Keratinocyte (primary cell): Measurements from ENCODE around the gene TSHZ3. TPM values are rescaled to one million over a fixed set of nuclear protein-coding genes. Genes with fewer than 3 reads are reported as not detected.

Experiments used
- DNase-seq: peaks from one replicate; pipeline ENCODE4 v3.0.0-alpha.2; 2011; ENCODE audit warnings: low read depth, missing footprints, low spot score
- FAIRE-seq: peaks from 2 replicates; lab custom pipeline; 2011; peaks lifted over from hg19 to GRCh38; lab: Jason Lieb, UNC
- H2AFZ ChIP-seq: 2 replicates; pipeline ENCODE4 v1.6.0; 2012; ENCODE audit warnings: low read length, control low read depth, inconsistent platforms; ENCODE audit not compliant: control insufficient read depth
- H3K27ac ChIP-seq: 2 replicates; pipeline ENCODE4 v1.5.1; 2011; ENCODE audit warnings: low read length; ENCODE audit not compliant: control insufficient read depth, insufficient read depth
- H3K27me3 ChIP-seq: 3 replicates; pipeline ENCODE4 v1.6.0; 2011; ENCODE audit warnings: low read length; ENCODE audit not compliant: control insufficient read depth, insufficient read depth; ENCODE audit errors: extremely low read depth
- H3K36me3 ChIP-seq, 2 experiments: 2 replicates in 1 of 2; 3 replicates in 1 of 2; pipeline ENCODE4 v1.5.1; 2011; ENCODE audit warnings: low read length in 2 of 2, mild to moderate bottlenecking in 1 of 2; ENCODE audit not compliant: control insufficient read depth in 2 of 2, insufficient read depth in 2 of 2; ENCODE audit errors: extremely low read depth in 1 of 2
- H3K4me1 ChIP-seq: 3 replicates; pipeline ENCODE4 v1.5.1; 2011; ENCODE audit warnings: low read length; ENCODE audit not compliant: control insufficient read depth, insufficient read depth; ENCODE audit errors: extremely low read depth
- H3K4me2 ChIP-seq: 3 replicates; pipeline ENCODE4 v1.6.0; 2011; ENCODE audit warnings: low read depth, low read length; ENCODE audit not compliant: control insufficient read depth, insufficient read depth; ENCODE audit errors: extremely low read depth
- H3K4me3 ChIP-seq, 3 experiments: fragments of 200-600 bp in 1 of 3; sonication (generic) in 1 of 3; 2 replicates in 2 of 3; 3 replicates in 1 of 3; pipeline ENCODE4 v1.5.1; 2011 to 2016; ENCODE audit warnings: low read length in 3 of 3, mild to moderate bottlenecking in 3 of 3, control low read depth in 2 of 3, inconsistent platforms in 1 of 3, low read depth in 1 of 3, mixed read lengths in 1 of 3, mixed run types in 1 of 3, moderate library complexity in 1 of 3; ENCODE audit not compliant: control insufficient read depth in 2 of 3, insufficient read depth in 2 of 3; ENCODE audit errors: extremely low read depth in 1 of 3
- H3K79me2 ChIP-seq: 2 replicates; pipeline ENCODE4 v1.6.0; 2012; ENCODE audit warnings: low read length; ENCODE audit not compliant: control insufficient read depth, insufficient read depth
- H3K9ac ChIP-seq: 3 replicates; pipeline ENCODE4 v1.6.0; 2011; ENCODE audit warnings: low read length; ENCODE audit not compliant: control insufficient read depth, insufficient read depth; ENCODE audit errors: extremely low read depth
- H3K9me1 ChIP-seq: 3 replicates; pipeline ENCODE4 v1.6.0; 2011; ENCODE audit warnings: low read length; ENCODE audit not compliant: control insufficient read depth, insufficient read depth; ENCODE audit errors: extremely low read depth
- H3K9me3 ChIP-seq: 2 replicates; pipeline ENCODE4 v1.5.1; 2012; ENCODE audit warnings: low read depth, low read length; ENCODE audit not compliant: control insufficient read depth
- H4K20me1 ChIP-seq: 3 replicates; pipeline ENCODE4 v1.6.0; 2011; ENCODE audit warnings: low read length; ENCODE audit not compliant: control insufficient read depth, insufficient read depth; ENCODE audit errors: extremely low read depth
- CTCF ChIP-seq, 3 experiments: IDR thresholded peaks in 1 of 3; conservative IDR thresholded peaks in 1 of 3; optimal IDR thresholded peaks in 1 of 3; 2 replicates in 2 of 3; 3 replicates in 1 of 3; pipeline versions ENCODE3 to v1.5.1; 2011; ENCODE audit warnings: low read length in 3 of 3, mild to moderate bottlenecking in 3 of 3, moderate library complexity in 2 of 3, control low read depth in 1 of 3, inconsistent platforms in 1 of 3; ENCODE audit not compliant: insufficient read depth in 2 of 3; ENCODE audit errors: extremely low read depth in 1 of 3
- EZH2 ChIP-seq: IDR thresholded peaks from one replicate; pipeline ENCODE4 v1.6.1; 2012; ENCODE audit warnings: inconsistent platforms, mild to moderate bottlenecking, low read length, moderate library complexity
- dilution Hi-C: fragments of 300-500 bp; cut with MboI; formaldehyde crosslinking; loops from one replicate; pipeline ENCODE4 v1.7.0; 2020; ENCODE audit warnings: low sequenced_read_pairs; ENCODE audit not compliant: extremely low pct_ligation_motif_present
- polyA plus RNA-seq, 5 experiments: library from polyadenylated mRNA; depleted of rRNA in 3 of 5; stranded (reverse) in 3 of 5; stranded (forward) in 1 of 5; unstranded in 1 of 5; fragments of >200 nt; gene quantifications; 1 replicate in 1 of 5; 2 replicates in 3 of 5; 3 replicates in 1 of 5; pipeline versions ENCODE4 v1.2.1 to v1.2.3, GENCODE V29; 2011 to 2012; ENCODE audit warnings: missing spikeins in 2 of 5, low read depth in 1 of 5, low replicate concordance in 1 of 5

Gene TSHZ3
- polyA plus RNA-seq, 1 donor (not counting 4 experiments of a cell fraction or from before 2014, with no cell fraction given) = 3.6 TPM

GRCh38 chr19:31353833-31354232 is 4.6 kb upstream of the TSHZ3 start:
- H3K9ac ChIP-seq = no peak overlapping the region
- FAIRE-seq (no peak), DNase-seq (no peak)
- peaks cover 50% of the 10 kb centered on the region for H3K27me3 ChIP-seq
- H3K9me1 ChIP-seq = no peaks in the 10 kb centered on the region
- H4K20me1 ChIP-seq = no peaks in the 10 kb centered on the region
- no peaks in the 10 kb centered on the region for H3K9me3 ChIP-seq
- H3K36me3 ChIP-seq = no peaks in the 10 kb centered on the region
- TF ChIP-seq CTCF (optimal IDR thresholded peaks at IDR 0.05 in 1 of 3, IDR thresholded peaks at IDR 0.05 in 1 of 3, conservative IDR thresholded peaks at IDR 0.05 in 1 of 3; ENCODE audit: extremely low read depth in 1 of 3, insufficient read depth in 2 of 3, low read length in 3 of 3) (peak in 1 of 3 experiments; percentile 54), EZH2 (peak; percentile 37)
- no peak overlapping the region for H2AFZ ChIP-seq
- no peak overlapping the region for H3K27ac ChIP-seq
- no peaks in the 10 kb centered on the region for H3K79me2 ChIP-seq
- H3K4me2 ChIP-seq = peak overlapping the region; percentile 70
- peaks cover 27% of the 10 kb centered on the region for H3K4me1 ChIP-seq
- dilution Hi-C loops = no loop called here
- H3K4me3 ChIP-seq = no peak overlapping the region

DNA sequence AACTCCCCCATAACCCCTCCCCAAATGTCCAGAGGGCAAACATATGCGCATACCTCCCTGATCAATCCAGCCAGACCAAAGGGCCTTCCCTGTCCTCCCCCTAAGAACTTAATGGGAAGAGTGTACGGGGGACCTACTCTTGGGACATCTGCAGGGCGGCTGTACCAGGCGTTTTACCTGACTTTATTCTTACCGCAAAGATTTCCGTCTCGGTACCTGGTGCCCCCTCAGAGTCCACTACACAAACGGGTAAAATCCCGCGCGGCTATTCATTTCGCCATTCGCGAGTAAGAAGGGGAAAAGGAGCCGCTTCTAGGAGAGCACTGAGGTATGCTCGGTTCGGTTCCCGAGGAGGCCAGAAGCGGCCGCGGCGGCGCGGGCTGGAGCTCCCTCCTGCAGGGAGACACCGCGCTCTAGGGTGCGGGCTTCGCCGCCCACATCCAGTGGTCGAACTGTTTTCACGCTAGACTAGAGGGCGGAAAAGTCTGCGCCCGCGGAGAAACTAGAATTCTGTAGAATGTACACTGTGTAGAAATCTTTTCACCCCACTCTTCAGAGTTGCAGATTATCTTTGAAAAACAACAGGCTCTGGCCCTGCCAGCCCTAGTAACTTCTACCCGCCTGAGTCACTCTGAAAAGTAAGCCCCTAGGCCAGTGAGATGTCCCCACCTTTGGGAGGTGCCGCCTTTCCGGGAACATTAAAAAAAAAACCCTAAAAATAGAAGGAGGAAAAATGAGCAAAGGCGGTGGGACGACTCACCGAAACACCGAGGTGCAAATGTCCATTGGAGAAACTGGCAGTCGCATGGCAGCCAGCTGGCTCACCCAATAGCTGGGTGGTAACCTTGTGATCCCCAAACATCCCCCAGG is 3.8 kb upstream of the TSHZ3 start:
- Histone ChIP-seq H3K4me1 (peaks cover 27% of the 10 kb centered on the region), H4K20me1 (no peaks in the 10 kb centered on the region), H3K9ac (no peak overlapping the region), H3K9me1 (no peaks in the 10 kb centered on the region), H3K9me3 (no peaks in the 10 kb centered on the region), H3K27ac (no peak overlapping the region), H3K36me3 (no peaks in the 10 kb centered on the region), H2AFZ (no peak overlapping the region), H3K4me3 (peak overlapping the region in 1 of 3 experiments; percentile 20), H3K79me2 (peaks cover 5% of the 10 kb centered on the region), H3K27me3 (peaks cover 50% of the 10 kb centered on the region), H3K4me2 (peak overlapping the region; percentile 70)
- FAIRE-seq = no peak
- DNase-seq = no peak
- TF ChIP-seq EZH2 (no peak), CTCF (optimal IDR thresholded peaks at IDR 0.05 in 1 of 3, IDR thresholded peaks at IDR 0.05 in 1 of 3, conservative IDR thresholded peaks at IDR 0.05 in 1 of 3; ENCODE audit: extremely low read depth in 1 of 3, insufficient read depth in 2 of 3, low read length in 3 of 3) (no peak)
- dilution Hi-C loops = no loop called here
